Duodenal mucosa (tissue), 2 donors: ENCODE results near the gene CC2D2A.
A peak's percentile ranks its signal among the peaks of the same experiment; 100 is the strongest.

Experiments
- H3K27ac ChIP-seq: one replicate; pipeline ENCODE4 v1.7.0; 2013; ENCODE audit warnings: low read depth, low read length
- H3K27me3 ChIP-seq, 2 donors: one replicate each; pipeline ENCODE4 v1.7.0; 2013; ENCODE audit warnings: low read length in 2 of 2, control low read depth in 1 of 2; ENCODE audit not compliant: insufficient read depth in 2 of 2, control insufficient read depth in 1 of 2
- H3K36me3 ChIP-seq, 2 donors: one replicate each; pipeline ENCODE4 v1.7.0; 2013; ENCODE audit warnings: low read length in 2 of 2, control low read depth in 1 of 2; ENCODE audit not compliant: insufficient read depth in 2 of 2, control insufficient read depth in 1 of 2
- H3K4me1 ChIP-seq, 2 donors: one replicate each; pipeline ENCODE4 v1.7.0; 2013; ENCODE audit warnings: low read length in 2 of 2, control low read depth in 1 of 2; ENCODE audit not compliant: insufficient read depth in 2 of 2, control insufficient read depth in 1 of 2
- H3K4me3 ChIP-seq, 2 donors: one replicate each; pipeline ENCODE4 v1.7.0; 2013; ENCODE audit warnings: low read length in 2 of 2, low read depth in 1 of 2
- H3K9ac ChIP-seq, 2 donors: one replicate each; pipeline ENCODE4 v1.7.0; 2013; ENCODE audit warnings: low read length in 2 of 2, low read depth in 1 of 2
- H3K9me3 ChIP-seq, 2 donors: one replicate each; pipeline ENCODE4 v1.7.0; 2013; ENCODE audit warnings: low read length in 2 of 2, control low read depth in 1 of 2; ENCODE audit not compliant: control insufficient read depth in 1 of 2

Gene CC2D2A

DNA sequence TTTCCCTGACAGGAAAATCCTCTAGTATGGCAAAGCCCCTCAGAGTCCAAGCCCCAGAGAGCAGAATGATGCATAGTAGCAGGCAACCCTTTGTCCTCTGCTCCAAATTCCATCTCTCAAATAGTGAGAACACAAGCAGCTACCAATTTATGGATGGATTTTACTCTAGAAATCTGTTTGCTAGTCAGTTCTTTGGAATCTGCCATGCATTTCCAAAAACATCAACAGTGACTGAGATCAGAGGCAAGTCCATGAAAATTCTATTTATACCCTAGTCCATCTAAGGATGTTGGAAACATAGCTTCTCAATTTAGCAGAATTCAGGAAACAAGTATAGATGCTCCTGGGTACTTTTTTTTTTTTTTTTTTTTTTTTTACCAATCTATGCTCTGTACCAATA, 10.0 kb upstream of the CC2D2A start:
- no peaks in the 10 kb centered on the region for H3K9me3 ChIP-seq
- H3K36me3 ChIP-seq, result no peaks in the 10 kb centered on the region
- no peaks in the 10 kb centered on the region for H3K4me1 ChIP-seq
- H3K4me3 ChIP-seq, result no peak overlapping the region
- no peaks in the 10 kb centered on the region for H3K27me3 ChIP-seq
- H3K27ac ChIP-seq, result no peak overlapping the region
- H3K9ac ChIP-seq, result no peak overlapping the region

- Histone ChIP-seq H3K27me3 (no peaks in the 10 kb centered on the region), H3K27ac (no peak overlapping the region), H3K4me1 (peaks cover 0 to 11% of the 10 kb centered on the region in 2 donors), H3K9ac (no peak overlapping the region), H3K36me3 (no peaks in the 10 kb centered on the region), H3K9me3 (no peaks in the 10 kb centered on the region), H3K4me3 (no peak overlapping the region)
These were observed 3.1 kb upstream of the CC2D2A start for GRCh38 chr4:15466596-15466995.

GRCh38 chr4:15470128-15470475, 420 bp downstream of the CC2D2A start:
- H3K9me3 ChIP-seq, result no peaks in the 10 kb centered on the region
- H3K27me3 ChIP-seq, result no peaks in the 10 kb centered on the region
- H3K36me3 ChIP-seq, result no peaks in the 10 kb centered on the region
- H3K4me3 ChIP-seq, result peak overlapping the region; percentile 84 to 85
- peak overlapping the region; percentile 34 to 64 for H3K9ac ChIP-seq
- H3K4me1 ChIP-seq, result peaks cover 0 to 11% of the 10 kb centered on the region in 2 donors
- no peak overlapping the region for H3K27ac ChIP-seq

GRCh38 chr4:15476396-15476795, 6.7 kb downstream of the CC2D2A start:
- Histone ChIP-seq H3K4me3 (no peak overlapping the region), H3K9me3 (no peaks in the 10 kb centered on the region), H3K4me1 (no peaks in the 10 kb centered on the region), H3K36me3 (no peaks in the 10 kb centered on the region), H3K27me3 (no peaks in the 10 kb centered on the region), H3K9ac (no peak overlapping the region), H3K27ac (no peak overlapping the region)

DNA sequence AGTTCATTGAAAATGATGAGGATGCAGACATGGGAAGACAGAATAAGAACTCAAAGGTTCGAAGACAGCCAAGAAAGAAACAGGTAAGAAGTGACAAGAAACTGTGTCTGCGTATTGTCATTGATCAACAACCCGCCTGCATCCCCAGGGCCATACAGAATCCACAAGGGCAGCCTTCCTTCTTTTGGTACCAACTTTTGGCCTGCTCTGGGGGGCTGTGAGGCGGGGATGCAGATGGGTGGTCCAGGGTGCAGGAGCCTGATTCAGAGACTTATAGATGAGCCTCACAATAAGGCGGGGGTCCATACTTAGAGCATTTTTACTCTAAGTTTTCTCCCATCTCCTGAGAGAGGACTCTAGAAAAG, 9.0 kb downstream of the CC2D2A start:
- Histone ChIP-seq H3K4me1 (no peaks in the 10 kb centered on the region), H3K36me3 (no peaks in the 10 kb centered on the region), H3K9me3 (no peaks in the 10 kb centered on the region), H3K4me3 (no peak overlapping the region), H3K27ac (no peak overlapping the region), H3K9ac (no peak overlapping the region), H3K27me3 (no peaks in the 10 kb centered on the region)

GRCh38 chr4:15479089-15479912, 9.6 kb downstream of the CC2D2A start:
- Histone ChIP-seq H3K27me3 (no peaks in the 10 kb centered on the region), H3K9ac (peak overlapping the region in 1 of 2 donors; percentile 30), H3K27ac (peak overlapping the region; percentile 13), H3K36me3 (no peaks in the 10 kb centered on the region), H3K4me3 (peak overlapping the region; percentile 45 to 46), H3K9me3 (no peaks in the 10 kb centered on the region), H3K4me1 (no peaks in the 10 kb centered on the region)

GRCh38 chr4:15479913-15480185, 10.2 kb downstream of the CC2D2A start:
- no peak overlapping the region for H3K27ac ChIP-seq
- no peaks in the 10 kb centered on the region for H3K9me3 ChIP-seq
- peak overlapping the region in 1 of 2 donors; percentile 46 for H3K4me3 ChIP-seq
- H3K4me1 ChIP-seq, result no peaks in the 10 kb centered on the region
- H3K27me3 ChIP-seq, result no peaks in the 10 kb centered on the region
- no peaks in the 10 kb centered on the region for H3K36me3 ChIP-seq
- no peak overlapping the region for H3K9ac ChIP-seq

GRCh38 chr4:15481961-15482745, 12.5 kb downstream of the CC2D2A start:
- Histone ChIP-seq H3K4me3 (no peak overlapping the region), H3K27ac (no peak overlapping the region), H3K9me3 (no peaks in the 10 kb centered on the region), H3K9ac (no peak overlapping the region), H3K36me3 (no peaks in the 10 kb centered on the region), H3K4me1 (no peaks in the 10 kb centered on the region), H3K27me3 (no peaks in the 10 kb centered on the region)

DNA sequence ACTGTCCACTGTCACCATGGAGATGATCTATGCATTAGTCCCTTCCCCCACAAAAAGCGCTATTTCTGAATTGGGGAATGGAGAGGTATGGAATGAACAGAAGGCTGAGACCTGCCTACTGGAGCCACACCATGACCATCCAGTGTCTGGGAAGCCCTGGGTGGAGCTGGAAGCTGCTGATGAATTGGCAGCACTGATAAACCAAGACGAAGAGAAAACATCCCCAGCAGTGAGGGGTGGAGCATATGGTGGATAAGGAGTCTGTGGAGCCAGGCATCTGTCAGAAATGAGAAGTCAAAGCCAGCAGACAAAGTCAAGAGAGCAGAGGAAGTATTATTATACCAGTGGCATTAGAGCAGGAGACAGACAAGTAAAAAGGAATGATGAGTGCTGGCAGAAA, 13.2 kb downstream of the CC2D2A start:
- no peak overlapping the region for H3K9ac ChIP-seq
- H3K27ac ChIP-seq, result no peak overlapping the region
- no peaks in the 10 kb centered on the region for H3K36me3 ChIP-seq
- no peaks in the 10 kb centered on the region for H3K4me1 ChIP-seq
- no peak overlapping the region for H3K4me3 ChIP-seq
- peaks cover 0 to under 1% of the 10 kb centered on the region in 2 donors for H3K9me3 ChIP-seq
- no peaks in the 10 kb centered on the region for H3K27me3 ChIP-seq

- Histone ChIP-seq H3K4me3 (no peak overlapping the region), H3K9ac (no peak overlapping the region), H3K9me3 (peaks cover 0 to 5% of the 10 kb centered on the region in 2 donors), H3K27me3 (no peaks in the 10 kb centered on the region), H3K4me1 (no peaks in the 10 kb centered on the region), H3K36me3 (no peaks in the 10 kb centered on the region), H3K27ac (no peak overlapping the region)
These were observed 18.5 kb downstream of the CC2D2A start for GRCh38 chr4:15488136-15488535.
